Vein endothelial cell (primary cell): ENCODE data around the gene ROPN1B. TPM values are rescaled to one million over a fixed set of nuclear protein-coding genes. Genes with fewer than 3 reads are reported as not detected.

Experiments
- small RNA-seq: library from RNA; depleted of rRNA; stranded (forward); fragments of <200 nt; gene quantifications from one replicate; pipeline ENCODE3, GENCODE V24; 2012
- total RNA-seq: library from RNA; depleted of rRNA; stranded (reverse); fragments of >200 nt; gene quantifications from 2 replicates; pipeline ENCODE4 v1.2.3, GENCODE V29; 2012

Gene ROPN1B
- not detected in 2 replicates for total RNA-seq

GRCh38 chr3:125968701-125969592 is at the start of gene ROPN1B:
ROPN1B (plus strand) TSS chr3:125969178; CDS start chr3:125972055, 2,877 bp downstream.

Small RNA genes lying within 50 kb of the gene (small RNA-seq; reads per million reads assigned to genes)
- not detected for gene AC092903.1

Other genes starting within 250 kb of the ROPN1B start
- gene SLC41A3, start 114.9 kb downstream of the ROPN1B start, total RNA-seq = 67.3 and 77.4 TPM in 2 replicates
- not detected in 2 replicates for gene ALDH1L1, start 211.4 kb downstream of the ROPN1B start, total RNA-seq